SK-N-DZ (cell line): Measurements from ENCODE around the gene SLC9C2.
A peak's percentile ranks its signal among the peaks of the same experiment; 100 is the strongest.
"Not testable (repeated sequence)": the region's sequence is repeated elsewhere in the genome, so short reads cannot be mapped to it uniquely, and the experiment has no call there.

Experiments used
- DNase-seq: peaks from one replicate; pipeline ENCODE4 v3.0.0-alpha.2; 2015; ENCODE audit warnings: low spot score

SLC9C2 gene

DNA sequence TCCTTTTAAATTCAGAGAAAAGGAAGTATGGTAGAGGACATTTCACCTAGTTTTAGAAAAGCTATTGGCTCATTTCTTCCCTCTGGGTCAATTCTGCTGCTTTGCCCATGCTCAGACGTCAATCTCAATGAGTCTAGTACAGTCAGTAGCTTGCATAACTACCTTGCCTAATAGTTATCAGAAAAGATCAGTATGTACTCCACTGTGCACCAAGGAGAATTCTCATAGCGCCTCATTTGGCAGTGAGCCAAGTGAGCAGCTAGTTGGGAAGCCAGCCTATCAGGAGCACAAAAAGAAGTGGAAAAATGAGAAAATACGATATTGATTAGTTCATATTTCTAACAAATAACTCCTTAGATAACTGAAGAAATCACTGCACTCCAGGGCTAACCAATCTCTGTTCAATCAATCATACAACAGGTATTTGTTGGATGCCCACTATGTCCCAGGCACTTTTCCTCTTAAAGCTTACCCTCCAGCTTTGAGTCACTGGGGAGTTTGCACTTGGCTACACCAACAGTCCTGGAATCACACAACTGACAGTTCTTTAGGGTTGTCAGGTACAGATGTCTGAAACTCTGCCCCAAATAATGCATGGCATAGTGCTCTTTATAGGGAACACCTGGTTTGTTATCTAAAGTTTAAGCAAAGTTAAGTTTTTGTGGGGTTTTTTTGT is 75.6 kb downstream of the SLC9C2 start:
- DNase-seq = no peak

DNA sequence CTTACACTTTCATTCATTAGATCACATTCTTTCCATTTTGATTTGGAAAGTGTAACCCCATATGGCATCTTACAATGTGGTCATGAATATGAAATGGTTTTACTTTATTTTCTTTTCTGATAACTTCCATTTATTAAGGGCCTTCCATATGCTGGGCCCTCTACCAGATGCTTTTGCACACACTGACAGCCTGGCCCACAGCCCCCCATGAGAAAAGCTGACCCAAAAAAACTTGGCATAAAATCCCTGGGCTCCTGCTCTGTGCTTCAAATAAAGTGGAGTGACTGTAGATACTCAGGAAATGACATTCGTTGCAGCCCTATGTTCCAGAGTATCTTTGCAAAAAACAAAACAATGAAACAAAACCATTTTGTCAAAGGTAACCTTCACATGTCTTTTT is 76.9 kb downstream of the SLC9C2 start:
- no peak for DNase-seq

DNA sequence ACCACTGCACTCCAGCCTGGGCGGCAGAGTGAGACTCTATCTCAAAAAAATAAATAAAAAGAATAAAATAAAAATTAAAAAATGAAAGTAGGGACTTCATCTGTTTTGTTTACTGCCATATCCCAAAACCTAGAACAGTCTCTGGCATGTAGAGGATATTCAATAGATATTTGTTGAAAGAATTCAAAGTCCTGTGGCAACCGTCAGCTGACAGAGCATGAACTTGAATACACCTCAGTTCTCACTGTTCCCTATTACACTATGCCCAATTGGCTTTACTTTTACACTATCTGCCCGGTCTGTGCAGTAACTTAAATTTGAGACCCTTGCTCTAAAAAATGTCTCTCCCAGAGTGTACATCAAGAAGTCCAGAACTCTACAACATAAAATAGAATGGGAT is 79.5 kb downstream of the SLC9C2 start:
- DNase-seq = no peak

DNA sequence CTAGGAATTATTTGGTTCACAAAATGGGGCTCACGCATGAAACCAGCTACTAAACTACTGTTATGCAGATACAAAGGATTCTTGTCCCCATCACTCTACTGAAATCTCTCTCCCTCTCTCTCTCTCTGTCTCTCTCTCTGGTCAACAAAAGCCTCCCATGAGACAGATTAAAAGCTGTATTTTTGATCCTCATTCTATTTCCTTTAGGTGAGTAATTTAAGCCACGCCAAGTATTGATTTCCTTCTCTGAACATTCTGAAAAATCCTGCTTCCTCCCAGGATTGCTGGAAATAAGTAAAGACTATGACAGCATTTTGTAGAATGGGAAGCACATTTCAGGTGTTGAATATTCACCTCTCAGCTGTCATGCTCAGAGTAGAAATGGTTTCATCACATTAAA is 82.1 kb downstream of the SLC9C2 start:
- no peak for DNase-seq

DNA sequence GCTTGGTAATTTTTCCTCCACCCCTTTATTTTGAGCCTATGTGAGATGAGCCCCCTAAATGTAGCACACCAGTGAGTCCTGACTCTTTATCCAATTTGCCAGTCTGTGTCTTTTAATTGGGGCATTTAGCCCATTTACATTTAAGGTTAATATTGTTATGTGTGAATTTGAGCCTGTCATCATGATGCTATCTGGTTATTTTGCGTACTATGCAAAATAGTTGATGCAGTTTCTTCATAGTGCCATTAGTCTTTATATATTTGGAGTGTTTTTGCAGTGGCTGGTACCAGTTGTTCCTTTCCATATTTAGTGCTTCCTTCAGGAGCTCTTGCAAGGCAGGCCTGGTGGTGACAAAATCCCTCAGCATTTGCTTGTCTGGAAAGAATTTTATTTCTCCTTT is 88.4 kb downstream of the SLC9C2 start:
- DNase-seq = not testable (repeated sequence)

DNA sequence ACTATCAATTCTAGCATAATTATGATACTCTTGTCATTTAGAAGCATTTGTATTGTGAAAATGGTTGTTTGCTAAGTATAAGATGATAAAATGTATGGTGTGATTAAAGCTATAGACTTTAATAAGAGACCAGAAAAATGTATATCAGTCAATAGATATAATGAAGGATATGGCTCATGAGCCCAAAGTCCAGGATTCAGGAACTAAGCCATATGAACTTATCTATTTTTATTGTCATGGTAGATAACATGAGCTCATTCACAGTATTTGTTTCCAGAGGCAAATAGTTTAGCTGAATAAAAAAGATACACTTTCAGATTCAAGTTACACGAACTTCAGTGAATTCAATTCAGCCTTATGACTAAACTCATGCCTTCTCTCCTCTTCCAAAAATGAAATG is 93.1 kb downstream of the SLC9C2 start:
- DNase-seq = no peak

DNA sequence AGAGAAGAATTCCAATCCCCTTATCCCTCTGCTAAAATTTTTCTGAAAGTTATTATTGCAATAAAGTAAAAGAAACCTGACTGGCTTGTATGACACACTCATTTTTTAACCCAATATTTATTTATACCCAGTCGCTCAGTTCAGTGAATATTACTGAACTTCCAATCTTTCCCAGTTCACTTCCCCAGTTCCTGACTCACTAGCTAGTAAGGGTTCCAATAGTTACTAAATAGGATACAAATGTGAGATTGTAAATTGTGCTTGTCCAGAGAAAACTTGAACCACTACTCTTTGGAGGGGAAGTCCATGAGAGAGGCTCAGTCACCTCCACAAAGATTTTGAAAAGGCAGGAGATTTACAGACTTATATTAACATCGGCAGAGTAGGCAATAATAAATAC is 94.3 kb downstream of the SLC9C2 start:
- no peak for DNase-seq

DNA sequence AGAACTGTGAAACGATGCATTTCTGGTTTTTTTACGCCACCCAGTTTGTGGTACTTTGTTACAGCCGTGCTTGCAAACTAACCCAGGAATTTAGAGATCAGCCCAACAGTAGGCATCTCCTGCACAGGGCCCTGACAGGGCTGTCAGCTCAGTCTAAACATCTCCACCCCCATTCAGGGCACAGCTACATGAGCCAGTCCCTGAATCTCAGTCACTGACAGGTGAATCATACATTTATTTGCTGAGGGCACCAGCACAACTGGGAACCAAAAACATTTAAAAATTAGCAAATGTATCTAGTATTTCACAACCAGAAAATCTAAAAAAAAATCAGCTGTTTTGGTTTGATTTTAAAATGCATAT is 95.0 kb downstream of the SLC9C2 start:
- DNase-seq = no peak

DNA sequence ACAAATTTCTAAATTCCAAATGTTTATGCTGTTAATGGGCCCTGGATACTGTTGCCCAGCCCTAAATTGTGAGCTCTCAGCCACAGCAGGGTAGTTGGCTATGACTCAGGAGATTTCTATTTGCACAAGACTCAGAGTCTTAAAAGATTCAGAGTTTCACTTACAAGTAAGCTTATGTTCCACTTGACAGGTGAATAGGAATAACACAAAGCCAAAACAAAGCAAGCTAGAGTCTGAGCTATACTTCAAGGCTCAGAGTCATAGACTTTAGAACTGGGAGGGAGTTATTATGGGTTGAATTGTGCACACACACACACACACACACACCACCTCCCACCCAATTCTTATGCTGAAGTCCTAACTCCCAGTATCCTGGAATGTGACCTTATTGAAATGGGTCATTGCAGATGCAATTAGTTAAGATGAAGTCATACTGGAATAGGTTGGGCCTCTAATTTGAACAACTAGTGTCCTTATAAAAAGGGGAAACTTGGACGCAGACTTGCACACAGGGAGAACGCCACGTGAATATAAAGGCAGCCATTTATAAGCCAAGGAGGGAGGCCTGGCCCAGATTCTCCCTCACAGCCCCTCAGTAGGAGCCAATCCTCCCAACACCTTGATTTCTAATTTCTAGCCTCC is 95.5 kb downstream of the SLC9C2 start:
- no peak for DNase-seq

DNA sequence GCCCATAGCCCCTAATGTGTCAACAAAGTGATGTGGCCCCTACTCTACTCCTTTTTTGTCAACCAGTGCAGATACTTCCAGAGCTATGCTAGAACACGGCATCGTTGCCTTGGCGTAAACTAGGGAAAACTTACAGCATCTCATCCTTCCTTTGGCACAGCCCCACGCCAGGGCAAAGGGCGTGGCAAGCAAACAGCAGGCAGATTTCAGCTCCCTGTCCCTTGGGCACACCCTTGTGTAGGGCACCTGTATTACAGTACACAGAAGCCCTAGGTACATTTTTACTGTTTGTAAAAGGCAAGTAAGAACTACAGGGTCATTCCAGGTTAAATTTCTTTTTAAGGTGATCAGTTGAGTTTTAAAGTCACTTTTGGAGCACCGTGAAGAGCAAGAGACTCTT is 96.4 kb downstream of the SLC9C2 start:
- no peak for DNase-seq

DNA sequence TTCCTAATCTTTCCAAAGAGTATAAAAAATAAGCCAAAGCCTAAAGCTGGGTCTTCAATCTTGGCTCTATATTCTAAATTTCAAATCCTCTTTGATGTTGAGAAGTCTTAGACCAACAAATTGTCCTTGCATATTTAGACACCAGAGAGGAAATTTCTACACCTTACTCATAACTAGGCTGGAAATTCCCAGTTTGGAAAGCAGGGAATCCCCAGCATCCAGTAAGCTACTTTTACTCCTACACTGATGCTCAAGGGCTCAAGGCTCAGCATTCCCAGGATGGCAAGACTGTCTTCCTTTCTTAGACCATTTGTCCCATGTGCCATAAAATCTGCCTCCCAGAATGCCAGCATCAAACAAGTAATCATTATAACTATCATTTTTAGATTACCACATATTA is 97.5 kb downstream of the SLC9C2 start:
- DNase-seq = no peak

DNA sequence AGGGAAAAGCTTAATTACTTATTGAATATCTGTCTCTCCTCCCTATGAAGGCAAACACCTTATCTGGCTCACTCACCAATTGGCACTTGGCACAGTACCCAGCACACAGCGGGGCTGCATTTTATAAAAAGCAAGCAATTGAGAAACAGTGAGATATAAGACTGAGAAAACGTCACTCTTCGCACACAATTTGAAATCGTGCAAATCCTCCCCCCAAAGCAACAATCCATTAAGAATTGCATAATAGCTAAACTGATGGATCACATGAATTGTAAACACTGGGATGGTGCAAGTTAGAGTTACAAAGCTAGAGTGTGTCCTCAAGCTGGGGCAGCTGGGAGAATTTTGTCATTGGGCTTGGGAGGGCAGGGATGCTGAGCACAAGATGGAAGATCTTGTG is 98.6 kb downstream of the SLC9C2 start:
- DNase-seq = no peak

DNA sequence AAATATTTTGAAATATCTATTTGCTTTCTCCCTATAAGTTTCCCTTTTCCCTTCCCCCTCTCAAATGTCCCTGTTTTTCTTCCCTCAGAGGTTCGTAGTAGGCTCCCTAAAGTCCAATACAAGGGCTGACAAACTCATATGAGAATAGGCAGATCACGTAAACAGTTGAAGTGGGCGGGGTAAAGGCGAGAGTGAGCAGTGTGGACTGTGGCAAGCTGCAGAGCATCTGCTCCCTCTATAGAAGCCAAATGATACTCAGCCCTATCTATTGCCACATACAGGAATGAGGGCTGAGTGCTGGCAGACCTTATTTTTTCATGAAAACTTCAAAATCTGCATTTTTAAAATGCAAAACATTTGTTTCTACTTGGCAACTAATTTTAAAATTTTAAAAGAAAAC is 99.5 kb downstream of the SLC9C2 start:
- DNase-seq = peak; percentile 40

DNA sequence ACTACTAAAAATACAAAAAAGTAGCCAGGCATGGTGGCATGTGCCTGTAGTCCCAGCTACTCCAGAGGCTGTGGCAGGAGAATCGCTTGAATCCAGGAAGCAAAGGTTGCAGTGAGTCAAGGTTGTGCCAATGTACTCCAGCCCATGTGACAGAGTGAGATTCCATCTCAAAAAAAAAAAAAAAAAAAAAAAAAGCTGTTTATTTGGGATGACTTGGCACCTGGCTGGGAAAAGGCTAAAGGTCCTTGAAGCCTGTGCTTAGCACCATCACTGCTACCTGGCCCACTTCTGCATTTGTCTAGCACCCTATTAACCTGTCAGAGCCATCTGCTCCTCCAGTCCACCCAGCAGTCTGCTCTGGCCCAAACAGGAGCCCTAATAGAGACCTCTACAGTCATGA is 100.8 kb downstream of the SLC9C2 start:
- DNase-seq = no peak

DNA sequence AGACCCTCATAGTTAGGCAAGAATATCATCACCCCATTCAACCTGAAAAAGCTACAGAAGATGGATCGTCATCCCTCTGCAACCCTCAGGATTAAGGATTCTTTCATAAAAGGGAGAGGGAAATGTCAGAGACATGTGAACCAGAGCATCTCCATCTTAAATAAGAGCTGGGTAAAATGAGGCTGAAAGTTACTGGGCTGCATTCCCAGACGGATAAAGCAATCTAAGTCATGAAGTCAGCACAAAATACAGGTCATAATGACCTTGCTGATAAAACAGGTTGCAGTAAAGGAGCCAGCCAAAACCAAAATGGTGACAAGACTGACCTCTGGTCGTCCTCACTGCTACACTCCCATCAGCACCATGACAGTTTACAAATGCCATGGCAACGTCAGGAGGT is 103.1 kb downstream of the SLC9C2 start:
- DNase-seq = no peak

DNA sequence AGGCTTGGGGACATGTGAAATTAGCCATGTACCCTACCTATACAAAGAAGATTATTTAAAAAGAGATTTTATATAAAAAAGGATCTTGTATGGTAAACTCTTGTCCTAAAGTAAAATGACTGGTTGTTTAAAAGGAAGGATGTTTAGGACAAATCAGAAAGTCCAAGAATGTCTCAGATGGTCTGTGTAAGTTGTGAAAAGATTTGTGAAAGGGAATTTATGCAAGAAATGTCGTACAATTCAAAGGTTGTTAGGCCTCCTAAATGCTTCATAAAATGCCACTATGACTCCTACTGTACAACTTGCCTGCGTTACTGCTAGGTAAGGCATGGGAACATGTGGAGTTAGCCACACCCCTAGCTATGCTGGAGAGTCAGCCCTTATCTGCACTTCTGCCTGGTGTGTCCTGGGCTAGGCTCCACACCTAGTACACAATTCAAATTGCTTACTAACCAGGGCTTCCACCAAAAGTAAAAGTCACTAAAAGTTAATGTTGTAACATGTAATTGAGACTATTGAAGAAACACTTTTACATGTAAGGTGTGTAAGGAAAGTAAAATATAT is 106.0 kb downstream of the SLC9C2 start:
- DNase-seq = no peak

DNA sequence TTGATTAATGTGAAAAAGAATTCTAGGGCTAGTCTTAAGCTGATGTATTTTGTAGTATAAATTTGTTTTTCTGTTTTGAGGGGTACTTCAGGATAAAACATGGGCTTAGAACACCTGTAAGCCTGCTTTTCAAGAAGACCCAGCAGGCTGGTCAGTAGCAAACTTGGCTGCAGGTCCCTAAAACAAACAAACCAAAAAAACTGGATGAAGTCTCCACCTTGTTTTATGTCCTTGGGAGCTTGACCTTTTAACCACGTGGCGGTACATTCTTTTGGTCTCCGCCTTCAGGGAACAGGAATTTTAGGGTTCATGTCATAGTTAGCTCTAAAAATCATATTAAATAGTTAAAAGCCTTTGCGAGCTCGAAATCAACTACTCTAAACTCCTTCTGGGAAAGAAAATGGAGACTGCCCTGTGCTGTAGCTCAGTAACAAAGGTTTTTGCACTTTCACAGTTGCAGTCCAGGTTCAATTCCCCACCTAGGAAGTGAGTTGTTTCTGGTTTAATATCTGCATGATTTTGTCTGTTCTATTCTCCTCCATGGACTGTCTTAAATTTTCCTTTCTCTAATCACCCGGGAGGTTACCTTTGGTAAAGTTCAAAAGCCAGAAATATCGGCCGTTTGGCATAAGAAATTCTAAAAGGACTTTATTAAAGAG is 107.1 kb downstream of the SLC9C2 start:
- no peak for DNase-seq

DNA sequence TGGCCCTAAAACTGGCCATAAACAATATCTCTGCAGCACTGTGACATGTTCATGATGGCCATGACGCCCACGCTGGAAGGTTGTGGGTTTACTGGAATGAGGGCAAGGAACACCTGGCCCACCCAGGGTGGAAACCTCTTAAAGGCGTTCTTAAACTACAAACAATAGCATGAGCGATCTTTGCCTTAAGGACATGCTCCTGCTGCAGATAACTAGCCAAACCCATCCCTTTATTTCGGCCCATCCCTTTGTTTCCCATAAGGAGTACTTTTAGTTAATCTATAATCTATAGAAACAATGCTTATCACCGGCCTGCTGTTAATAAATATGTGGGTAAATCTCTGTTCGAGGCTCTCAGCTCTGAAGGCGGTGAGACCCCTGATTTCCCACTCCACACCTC is 109.7 kb downstream of the SLC9C2 start:
- DNase-seq = not testable (repeated sequence)

DNA sequence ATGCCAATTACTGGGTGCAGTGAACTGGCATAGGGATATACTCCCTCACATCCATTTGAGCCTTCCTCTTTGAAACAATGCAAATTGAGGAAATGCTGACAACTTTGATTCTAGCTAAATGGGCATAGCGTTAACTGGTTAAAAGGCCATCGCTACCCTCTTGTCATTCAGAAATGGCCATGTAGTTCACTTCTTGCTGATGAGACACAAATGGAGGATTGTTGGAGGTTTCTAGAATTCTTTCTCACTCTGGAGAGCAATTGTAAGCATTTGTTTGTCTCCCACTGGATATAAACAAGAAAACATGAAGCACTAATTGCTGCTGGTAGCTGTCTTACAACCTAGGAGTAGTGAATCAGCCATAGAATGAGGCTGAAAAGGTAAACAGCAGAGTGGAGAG is 111.4 kb downstream of the SLC9C2 start:
- DNase-seq = no peak

DNA sequence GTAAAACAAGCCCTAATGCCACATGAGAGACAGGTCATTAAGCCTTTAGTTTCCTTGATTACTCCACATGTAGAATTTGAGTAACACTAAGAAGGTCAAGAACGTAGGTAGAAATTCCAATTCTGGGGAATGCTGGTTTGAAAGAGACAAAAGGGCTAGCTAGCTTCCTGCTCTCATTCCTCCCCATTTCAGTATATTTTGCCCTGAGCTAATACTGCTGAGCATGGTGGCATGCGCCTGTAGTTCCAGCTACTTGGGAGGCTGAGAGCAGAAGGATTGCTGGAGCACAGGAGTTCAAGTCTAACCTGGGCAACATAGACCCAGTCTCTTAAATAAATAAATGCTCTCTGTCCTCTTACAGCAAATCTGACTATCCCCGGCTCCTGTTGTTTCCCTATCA is 112.9 kb downstream of the SLC9C2 start:
- DNase-seq = no peak

DNA sequence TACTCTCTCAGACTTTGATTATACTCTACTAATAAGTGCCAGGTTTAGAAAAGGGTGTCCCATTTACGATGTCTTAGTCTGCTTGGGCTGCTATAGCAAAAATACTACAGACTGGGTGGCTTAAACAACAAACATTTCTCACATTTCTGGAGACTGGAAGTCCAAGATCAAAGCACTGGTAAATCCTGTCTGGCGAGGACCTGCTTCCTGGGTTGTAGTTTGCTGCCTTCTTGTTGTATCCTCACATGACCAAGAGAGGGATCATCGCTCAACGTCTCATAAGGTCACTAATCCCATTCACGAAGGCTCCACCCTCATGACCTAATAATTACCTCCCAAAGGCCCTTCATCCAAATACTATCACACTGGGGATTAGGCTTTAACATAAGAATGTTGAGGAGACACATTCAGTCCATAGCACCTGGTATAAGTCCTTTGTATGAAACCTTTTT is 113.7 kb downstream of the SLC9C2 start:
- no peak for DNase-seq

DNA sequence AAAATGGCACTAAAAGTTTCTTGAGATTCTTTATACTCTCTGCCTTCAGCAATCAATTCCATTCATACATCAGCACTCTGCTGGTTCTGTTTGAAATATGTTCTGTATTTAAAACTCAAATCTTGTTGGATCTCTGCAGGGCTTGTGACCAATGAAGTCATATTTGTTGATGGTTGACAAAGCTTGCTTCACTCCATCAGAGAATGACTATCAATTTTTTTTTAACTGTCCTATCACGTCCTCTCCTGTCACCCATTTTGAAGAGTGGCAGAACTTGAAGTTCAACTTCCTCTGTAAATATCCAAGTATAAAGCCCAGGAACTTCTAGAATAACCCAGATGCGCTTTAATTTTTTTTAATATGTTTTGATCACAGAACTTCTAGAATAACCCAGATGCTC is 114.9 kb downstream of the SLC9C2 start:
- DNase-seq = no peak

DNA sequence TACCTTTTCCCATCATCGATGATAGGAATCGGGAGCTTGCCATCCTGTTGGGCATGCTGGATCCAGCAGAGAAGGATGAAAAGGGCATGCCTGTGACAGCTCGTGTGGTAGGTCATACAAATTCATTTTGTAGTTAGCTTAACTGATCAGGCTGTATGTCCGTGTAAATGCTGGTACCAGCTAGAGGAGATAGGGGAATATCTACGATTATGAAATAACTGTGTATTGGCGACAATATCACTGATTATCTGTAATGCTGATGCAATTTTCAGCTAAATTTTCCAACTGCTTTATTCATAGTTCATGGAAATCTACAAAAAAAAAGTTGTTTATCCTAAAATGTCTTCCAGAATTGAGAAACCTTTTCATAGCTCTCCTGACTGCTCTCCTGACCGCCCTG is 117.5 kb downstream of the SLC9C2 start:
- DNase-seq = no peak
